Spleen (tissue), 7 donors: ENCODE measurements around the gene IDI2.

ENCODE experiments used
- CTCF ChIP-seq, 11 experiments: fragments of 200-600 bp in 7 of 11; fragments of 450-650 bp in 4 of 11; sonication (generic) in 4 of 11; IDR thresholded peaks in 8 of 11; conservative IDR thresholded peaks in 3 of 11; 1 replicate in 7 of 11; 2 replicates in 4 of 11; pipeline versions ENCODE4 v1.4.0 to v1.8.0; 2016 to 2021; ENCODE audit warnings: antibody characterized with exemption in 11 of 11, inconsistent platforms in 4 of 11, mild to moderate bottlenecking in 1 of 11
- POLR2A ChIP-seq, 3 donors: fragments of 450-650 bp; IDR thresholded peaks; one replicate each; pipeline ENCODE4 v1.5.1; 2017; ENCODE audit warnings: antibody characterized with exemption in 3 of 3, mild to moderate bottlenecking in 1 of 3
- donor health status: DM: no; HTN: no; CAD: no; lungs with moderate emphysema.
- donor health status: DM: no; HTN: no; CAD: no.
- donor health status: DM: no; HTN: no; CAD: no.

GRCh38 chr10:971150-971542 lies 54.5 kb downstream of the IDI2 start:
- TF ChIP-seq POLR2A (IDR thresholded peaks at IDR 0.05) (no peak), CTCF (IDR thresholded peaks at IDR 0.05 in 8 of 11, conservative IDR thresholded peaks at IDR 0.05 in 3 of 11) (no peak)
